ENCODE measurements around the gene SPRYD3. TPM values are rescaled to one million over a fixed set of nuclear protein-coding genes. Genes with fewer than 3 reads are reported as not detected.
"Not testable (repeated sequence)": the region's sequence is repeated elsewhere in the genome, so short reads cannot be mapped to it uniquely, and the experiment has no call there.

The SPRYD3 gene
- polyA plus RNA-seq, 3 donors, result 17.8 to 26.9 (median 21.8) TPM

DNA sequence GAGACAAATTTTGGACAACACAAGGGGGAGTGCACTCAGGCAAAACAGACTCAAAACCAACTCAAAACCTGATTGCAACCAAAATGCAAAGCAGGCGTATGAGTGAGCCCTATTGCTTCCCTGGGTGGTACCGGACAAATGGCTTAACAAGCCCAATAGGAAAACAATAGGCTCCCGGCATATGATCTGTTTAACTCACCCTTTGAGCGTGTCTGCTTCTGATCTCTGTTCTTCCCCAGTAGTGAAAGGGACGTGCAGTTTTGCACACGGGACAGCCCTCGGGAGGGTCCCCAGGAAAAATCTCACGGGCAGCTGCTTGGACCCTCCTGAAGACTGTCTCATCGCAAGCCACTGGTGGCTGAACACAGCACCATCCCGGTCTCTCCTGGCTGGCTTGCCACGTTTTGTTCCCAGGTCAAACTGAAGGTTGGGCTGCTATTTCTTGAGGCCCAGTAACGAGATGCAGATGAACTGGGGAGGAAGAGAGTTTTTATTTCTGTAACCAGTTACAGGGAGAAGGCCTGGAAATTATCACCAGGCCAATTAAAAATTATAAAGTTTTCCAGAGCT lies 34.0 kb upstream of the SPRYD3 start:
- intact Hi-C loops (cut with micrococcal nuclease), result no loop called here
- Histone ChIP-seq H3K79me2 (ENCODE audit: insufficient read depth, low read length) (no peaks in the 10 kb centered on the region), H3K36me3 (replicated peaks in 1 of 2; ENCODE audit: control insufficient read depth in 1 of 2, insufficient read depth in 2 of 2, low read length in 2 of 2) (no peaks in the 10 kb centered on the region), H3K9me3 (replicated peaks in 1 of 2; ENCODE audit: control insufficient read depth in 1 of 2, insufficient read depth in 1 of 2, low read length in 2 of 2) (no peaks in the 10 kb centered on the region), H4K20me1 (ENCODE audit: insufficient read depth, low read length) (no peaks in the 10 kb centered on the region), H3K27ac (ENCODE audit: low read depth in 1 of 2, low read length in 2 of 2) (no peak overlapping the region), H3K4me2 (replicated peaks; ENCODE audit: extremely low read depth, low read length, poor library complexity, severe bottlenecking) (no peak overlapping the region), H3K4me1 (ENCODE audit: control insufficient read depth in 1 of 2, insufficient read depth in 2 of 2, low read length in 2 of 2) (peaks cover 7 to 8% of the 10 kb centered on the region in 2 donors), H2AFZ (ENCODE audit: insufficient read depth, low read depth, low read length, poor library complexity, severe bottlenecking) (no peak overlapping the region), H3K9ac (ENCODE audit: insufficient read depth, low read length, poor library complexity, severe bottlenecking) (no peak overlapping the region), H3K4me3 (replicated peaks in 1 of 3; ENCODE audit: low read depth in 2 of 3, low read length in 3 of 3) (no peak overlapping the region), H3K27me3 (ENCODE audit: control insufficient read depth in 2 of 2, insufficient read depth in 2 of 2, low read length in 2 of 2) (no peaks in the 10 kb centered on the region)
- Mint-ChIP-seq H3K27ac (no peak overlapping the region), H3K36me3 (no peaks in the 10 kb centered on the region), H3K4me1 (peaks cover 16% of the 10 kb centered on the region), H3K27me3 (ENCODE audit: low read depth in 3 of 3) (no peaks in the 10 kb centered on the region), H3K4me3 (no peak overlapping the region), H3K9me3 (peaks cover 0 to 2% (median 0%) of the 10 kb centered on the region in 7 donors)
- TF ChIP-seq, protein P1, sequence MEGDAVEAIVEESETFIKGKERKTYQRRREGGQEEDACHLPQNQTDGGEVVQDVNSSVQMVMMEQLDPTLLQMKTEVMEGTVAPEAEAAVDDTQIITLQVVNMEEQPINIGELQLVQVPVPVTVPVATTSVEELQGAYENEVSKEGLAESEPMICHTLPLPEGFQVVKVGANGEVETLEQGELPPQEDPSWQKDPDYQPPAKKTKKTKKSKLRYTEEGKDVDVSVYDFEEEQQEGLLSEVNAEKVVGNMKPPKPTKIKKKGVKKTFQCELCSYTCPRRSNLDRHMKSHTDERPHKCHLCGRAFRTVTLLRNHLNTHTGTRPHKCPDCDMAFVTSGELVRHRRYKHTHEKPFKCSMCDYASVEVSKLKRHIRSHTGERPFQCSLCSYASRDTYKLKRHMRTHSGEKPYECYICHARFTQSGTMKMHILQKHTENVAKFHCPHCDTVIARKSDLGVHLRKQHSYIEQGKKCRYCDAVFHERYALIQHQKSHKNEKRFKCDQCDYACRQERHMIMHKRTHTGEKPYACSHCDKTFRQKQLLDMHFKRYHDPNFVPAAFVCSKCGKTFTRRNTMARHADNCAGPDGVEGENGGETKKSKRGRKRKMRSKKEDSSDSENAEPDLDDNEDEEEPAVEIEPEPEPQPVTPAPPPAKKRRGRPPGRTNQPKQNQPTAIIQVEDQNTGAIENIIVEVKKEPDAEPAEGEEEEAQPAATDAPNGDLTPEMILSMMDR (IDR thresholded peaks at IDR 0.05), result no peak
- no peak for DNase-seq
- WGBS (ENCODE audit: insufficient coverage), result 100% methylated on average over 10 of the region's 12 CpGs

DNA sequence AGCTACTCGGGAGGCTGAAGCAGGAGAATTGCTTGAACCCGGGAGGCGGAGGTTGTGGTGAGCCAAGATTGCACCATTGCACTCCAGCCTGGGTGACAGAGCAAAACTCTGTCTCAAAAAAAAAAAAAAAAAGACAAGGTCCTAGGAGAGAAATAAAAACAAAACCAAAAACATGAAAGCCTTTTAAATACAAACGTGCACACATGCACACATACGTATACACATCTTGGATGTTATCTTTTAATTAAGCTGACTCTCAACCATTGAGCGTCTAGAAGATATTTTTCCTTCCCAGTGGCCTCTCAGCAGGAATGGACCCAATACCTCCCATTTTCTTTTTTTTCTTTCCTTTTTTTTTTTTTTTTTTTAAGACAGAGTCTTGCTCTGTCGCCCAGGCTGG lies 33.2 kb upstream of the SPRYD3 start:
- H3K9ac ChIP-seq (ENCODE audit: insufficient read depth, low read length, poor library complexity, severe bottlenecking); intact Hi-C loops (cut with micrococcal nuclease); H3K4me2 ChIP-seq (replicated peaks; ENCODE audit: extremely low read depth, low read length, poor library complexity, severe bottlenecking); H3K27me3 ChIP-seq (ENCODE audit: control insufficient read depth in 2 of 2, insufficient read depth in 2 of 2, low read length in 2 of 2); H3K4me3 ChIP-seq (replicated peaks in 1 of 3; ENCODE audit: low read depth in 2 of 3, low read length in 3 of 3); H4K20me1 ChIP-seq (ENCODE audit: insufficient read depth, low read length); DNase-seq; H2AFZ ChIP-seq (ENCODE audit: insufficient read depth, low read depth, low read length, poor library complexity, severe bottlenecking); H3K9me3 ChIP-seq (replicated peaks in 1 of 2; ENCODE audit: control insufficient read depth in 1 of 2, insufficient read depth in 1 of 2, low read length in 2 of 2); H3K36me3 Mint-ChIP-seq; H3K79me2 ChIP-seq (ENCODE audit: insufficient read depth, low read length); H3K36me3 ChIP-seq (replicated peaks in 1 of 2; ENCODE audit: control insufficient read depth in 1 of 2, insufficient read depth in 2 of 2, low read length in 2 of 2); H3K27ac ChIP-seq (ENCODE audit: low read depth in 1 of 2, low read length in 2 of 2); H3K27me3 Mint-ChIP-seq (ENCODE audit: low read depth in 3 of 3); H3K4me1 ChIP-seq (ENCODE audit: control insufficient read depth in 1 of 2, insufficient read depth in 2 of 2, low read length in 2 of 2); H3K4me3 Mint-ChIP-seq; H3K9me3 Mint-ChIP-seq: not testable (repeated sequence)
- WGBS (ENCODE audit: insufficient coverage), result no CpG with 5 or more reads among the region's 7 CpGs
- peaks cover 16% of the 10 kb centered on the region for H3K4me1 Mint-ChIP-seq
- H3K27ac Mint-ChIP-seq, result peak overlapping the region in 3 of 7 donors; percentile 5 to 54 (median 6)
